Measurements from ENCODE around the gene OPA3. TPM values are rescaled to one million over a fixed set of nuclear protein-coding genes. Genes with fewer than 3 reads are reported as not detected.

Gene OPA3
- polyA plus RNA-seq, 1 donor (not counting 4 experiments of a cell fraction or from before 2014, with no cell fraction given) = 11.9 TPM

DNA sequence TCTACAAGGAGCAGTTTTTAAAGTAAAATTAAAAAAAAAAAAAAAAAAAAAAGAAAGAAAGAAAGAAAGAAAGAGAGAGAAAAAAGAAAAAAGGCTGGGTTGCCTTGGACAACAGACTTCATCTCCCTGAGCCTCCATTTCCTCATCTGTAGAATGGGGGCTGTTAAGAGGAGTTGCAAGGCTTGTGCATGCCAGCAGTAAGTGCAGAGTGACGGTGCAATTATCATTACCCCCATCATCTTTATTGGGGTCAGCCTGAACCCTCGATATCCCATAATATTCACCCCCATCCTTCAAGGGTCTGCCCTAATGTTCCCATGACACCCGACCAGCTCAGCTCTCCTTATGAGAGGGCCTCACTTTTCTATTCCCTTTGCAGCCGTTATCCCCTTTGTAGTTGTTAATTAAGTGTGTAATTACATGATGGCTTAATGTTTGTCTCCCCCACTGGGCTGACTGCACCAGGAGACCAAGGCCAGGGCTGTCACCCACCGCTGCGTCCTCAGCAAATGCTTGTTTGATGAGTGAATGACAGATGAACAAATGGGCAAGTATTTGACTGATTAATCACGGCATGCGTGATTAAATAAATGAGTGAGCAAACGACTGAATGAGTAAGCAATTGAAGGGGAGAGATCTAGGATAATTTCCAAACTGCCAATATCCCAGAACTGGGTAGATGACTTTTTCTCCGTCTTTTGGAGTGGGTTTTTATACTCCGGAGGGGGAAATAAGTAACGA lies 106.7 kb downstream of the OPA3 start:
- H2AFZ ChIP-seq (ENCODE audit: control insufficient read depth, low read length) = peak overlapping the region; percentile 25
- H3K4me2 ChIP-seq (ENCODE audit: control insufficient read depth, extremely low read depth, insufficient read depth, low read depth, low read length) = peak overlapping the region; percentile 99
- peak overlapping the region; percentile 98 for H3K9ac ChIP-seq (ENCODE audit: control insufficient read depth, extremely low read depth, insufficient read depth, low read length)
- no peaks in the 10 kb centered on the region for H3K36me3 ChIP-seq (ENCODE audit: control insufficient read depth in 2 of 2, extremely low read depth in 1 of 2, insufficient read depth in 2 of 2, low read length in 2 of 2)
- no peaks in the 10 kb centered on the region for H3K9me3 ChIP-seq (ENCODE audit: control insufficient read depth, low read depth, low read length)
- H3K4me3 ChIP-seq (ENCODE audit: control insufficient read depth in 2 of 3, extremely low read depth in 1 of 3, insufficient read depth in 2 of 3, low read depth in 1 of 3, low read length in 3 of 3) = peak overlapping the region; percentile 44 to 87 (median 84)
- peak overlapping the region; percentile 100 for H3K27ac ChIP-seq (ENCODE audit: control insufficient read depth, insufficient read depth, low read length)
- FAIRE-seq (peak; percentile 41), DNase-seq (ENCODE audit: low read depth, low spot score) (peak; percentile 82)
- dilution Hi-C loops (cut with MboI; ENCODE audit: extremely low pct_ligation_motif_present, low sequenced_read_pairs) = no loop called here
- no peaks in the 10 kb centered on the region for H4K20me1 ChIP-seq (ENCODE audit: control insufficient read depth, extremely low read depth, insufficient read depth, low read length)
- H3K9me1 ChIP-seq (ENCODE audit: control insufficient read depth, extremely low read depth, insufficient read depth, low read length) = no peaks in the 10 kb centered on the region
- TF ChIP-seq, protein P1, sequence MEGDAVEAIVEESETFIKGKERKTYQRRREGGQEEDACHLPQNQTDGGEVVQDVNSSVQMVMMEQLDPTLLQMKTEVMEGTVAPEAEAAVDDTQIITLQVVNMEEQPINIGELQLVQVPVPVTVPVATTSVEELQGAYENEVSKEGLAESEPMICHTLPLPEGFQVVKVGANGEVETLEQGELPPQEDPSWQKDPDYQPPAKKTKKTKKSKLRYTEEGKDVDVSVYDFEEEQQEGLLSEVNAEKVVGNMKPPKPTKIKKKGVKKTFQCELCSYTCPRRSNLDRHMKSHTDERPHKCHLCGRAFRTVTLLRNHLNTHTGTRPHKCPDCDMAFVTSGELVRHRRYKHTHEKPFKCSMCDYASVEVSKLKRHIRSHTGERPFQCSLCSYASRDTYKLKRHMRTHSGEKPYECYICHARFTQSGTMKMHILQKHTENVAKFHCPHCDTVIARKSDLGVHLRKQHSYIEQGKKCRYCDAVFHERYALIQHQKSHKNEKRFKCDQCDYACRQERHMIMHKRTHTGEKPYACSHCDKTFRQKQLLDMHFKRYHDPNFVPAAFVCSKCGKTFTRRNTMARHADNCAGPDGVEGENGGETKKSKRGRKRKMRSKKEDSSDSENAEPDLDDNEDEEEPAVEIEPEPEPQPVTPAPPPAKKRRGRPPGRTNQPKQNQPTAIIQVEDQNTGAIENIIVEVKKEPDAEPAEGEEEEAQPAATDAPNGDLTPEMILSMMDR (optimal IDR thresholded peaks at IDR 0.05 in 1 of 3, IDR thresholded peaks at IDR 0.05 in 1 of 3, conservative IDR thresholded peaks at IDR 0.05 in 1 of 3; ENCODE audit: extremely low read depth in 1 of 3, insufficient read depth in 2 of 3, low read length in 3 of 3) = no peak
- TF ChIP-seq EZH2 (IDR thresholded peaks at IDR 0.05; ENCODE audit: low read length) = no peak
- H3K27me3 ChIP-seq (ENCODE audit: control insufficient read depth, extremely low read depth, insufficient read depth, low read length) = no peaks in the 10 kb centered on the region
- no peaks in the 10 kb centered on the region for H3K79me2 ChIP-seq (ENCODE audit: control insufficient read depth, insufficient read depth, low read length)
- peaks cover 14% of the 10 kb centered on the region for H3K4me1 ChIP-seq (ENCODE audit: control insufficient read depth, extremely low read depth, insufficient read depth, low read length)

Other genes with a start within 250 kb of the OPA3 start
- gene KLC3, start 244.1 kb downstream of the OPA3 start, polyA plus RNA-seq = 14.7 to 27.9 TPM (median 15.3 TPM) in 3 replicates
- 24.7 to 34.4 TPM (median 27.6 TPM) in 3 replicates for gene ERCC2, start 214.2 kb downstream of the OPA3 start, polyA plus RNA-seq
- 31.2 to 94.8 TPM (median 38.3 TPM) in 3 replicates for gene PPP1R13L, start 179.7 kb downstream of the OPA3 start, polyA plus RNA-seq
- gene POLR1G, start 178.2 kb downstream of the OPA3 start, polyA plus RNA-seq = 8.0 to 16.8 TPM (median 9.8 TPM) in 3 replicates
- gene ERCC1, start 160.9 kb downstream of the OPA3 start, polyA plus RNA-seq = 175 to 250 TPM (median 208 TPM) in 3 replicates
- 0.27 to 4.6 TPM (median 3.9 TPM) in 3 replicates for gene FOSB, start 116.8 kb downstream of the OPA3 start, polyA plus RNA-seq
- 8.5 to 13.6 TPM (median 12.2 TPM) in 3 replicates for gene RTN2, start 87.8 kb downstream of the OPA3 start, polyA plus RNA-seq
- gene PPM1N, start 86.4 kb downstream of the OPA3 start, polyA plus RNA-seq = 1.9 to 2.5 TPM (median 2.0 TPM) in 3 replicates
- gene VASP, start 77.3 kb downstream of the OPA3 start, polyA plus RNA-seq = 99.0 to 117 TPM (median 110 TPM) in 3 replicates
- gene GPR4, start 17.4 kb upstream of the OPA3 start, polyA plus RNA-seq = 0.13 to 0.14 TPM in 2 of 3 replicates, not detected in the other
- 35.4 to 43.4 TPM (median 41.8 TPM) in 3 replicates for gene EML2, start 54.6 kb upstream of the OPA3 start, polyA plus RNA-seq
- 0.97 to 2.2 TPM (median 1.4 TPM) in 3 replicates for gene GIPR, start 83.4 kb upstream of the OPA3 start, polyA plus RNA-seq
- 511 to 1,051 TPM (median 836 TPM) in 3 replicates for gene SNRPD2, start 107.2 kb upstream of the OPA3 start, polyA plus RNA-seq
- gene QPCTL, start 107.9 kb upstream of the OPA3 start, polyA plus RNA-seq = 11.9 to 13.3 TPM (median 13.2 TPM) in 3 replicates
- 2.1 to 2.4 TPM (median 2.4 TPM) in 3 replicates for gene FBXO46, start 146.1 kb upstream of the OPA3 start, polyA plus RNA-seq
- not detected in 3 replicates for gene MEIOSIN, start 148.6 kb upstream of the OPA3 start, polyA plus RNA-seq
- gene SIX5, start 184.4 kb upstream of the OPA3 start, polyA plus RNA-seq = 1.3 to 2.2 TPM (median 2.0 TPM) in 3 replicates
- gene DMPK, start 197.7 kb upstream of the OPA3 start, polyA plus RNA-seq = 7.0 to 12.8 TPM (median 8.1 TPM) in 3 replicates
- 10.1 to 16.5 TPM (median 12.5 TPM) in 3 replicates for gene DMWD, start 208.0 kb upstream of the OPA3 start, polyA plus RNA-seq
- not detected in 3 replicates for gene RSPH6A, start 230.5 kb upstream of the OPA3 start, polyA plus RNA-seq

All from keratinocyte (primary cell).